NCI-H128 (cell line): ENCODE measurements around the gene PRC1.
"Not testable (repeated sequence)": the region's sequence is repeated elsewhere in the genome, so short reads cannot be mapped to it uniquely, and the experiment has no call there.

Experiments
- DNase-seq: peaks from one replicate; lab custom pipeline; 2025; ENCODE audit not compliant: unreplicated experiment; lab: John Stamatoyannopoulos, UW

The PRC1 gene

DNA sequence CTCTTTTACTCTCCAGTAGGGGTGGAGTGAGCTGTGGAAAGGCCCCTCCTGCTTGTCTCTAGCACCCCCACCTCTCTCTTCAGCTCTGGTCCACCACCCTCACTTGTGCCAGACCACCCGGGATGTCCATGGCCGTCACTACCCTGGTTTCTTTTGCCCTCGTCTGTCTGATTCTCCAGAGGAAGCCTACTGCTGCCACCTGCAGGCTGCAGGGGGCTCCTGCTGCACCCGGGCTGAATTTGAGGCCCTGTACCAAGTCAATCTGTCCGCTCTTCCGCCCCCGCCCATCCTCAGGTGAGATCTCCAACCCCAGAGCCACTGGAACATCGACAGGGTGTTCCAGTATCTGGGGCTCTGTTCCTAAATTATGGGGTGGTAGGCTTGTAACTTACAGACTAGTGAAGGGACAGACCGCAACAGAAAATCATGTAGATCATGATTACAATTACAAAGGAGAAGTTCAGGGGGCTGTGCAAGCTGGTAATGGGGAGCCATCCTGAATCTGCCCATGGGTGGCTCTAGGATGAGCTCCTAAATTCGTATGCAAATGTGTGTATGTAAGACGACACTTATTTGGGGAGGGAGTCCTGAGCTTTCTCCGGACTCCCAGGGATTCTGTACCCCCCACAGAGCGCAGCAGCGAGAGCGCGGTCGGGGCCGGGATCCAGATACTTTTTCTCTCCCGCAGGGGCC is 59.9 kb downstream of the PRC1 start:
- peak; percentile 69 for DNase-seq

DNA sequence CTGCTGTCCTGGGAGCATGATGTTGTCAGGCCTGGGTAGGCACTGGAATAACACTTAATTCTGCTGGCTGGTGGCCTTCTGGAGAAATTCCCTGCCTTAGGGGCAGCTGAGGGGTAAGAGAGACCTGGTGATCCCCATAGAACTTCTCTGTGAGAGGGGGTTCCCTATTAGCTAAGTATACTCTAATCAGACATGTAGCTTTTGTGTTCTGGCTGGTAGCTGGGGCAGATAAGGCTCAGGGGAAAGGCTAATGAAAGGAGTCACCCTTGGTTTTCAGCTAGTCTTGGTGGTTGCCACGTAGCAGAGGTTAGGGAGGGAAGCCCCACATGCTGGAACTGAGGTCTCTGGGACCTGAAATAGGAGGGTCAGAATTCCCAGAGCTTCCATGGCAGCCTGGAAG is 61.0 kb downstream of the PRC1 start:
- DNase-seq = no peak

DNA sequence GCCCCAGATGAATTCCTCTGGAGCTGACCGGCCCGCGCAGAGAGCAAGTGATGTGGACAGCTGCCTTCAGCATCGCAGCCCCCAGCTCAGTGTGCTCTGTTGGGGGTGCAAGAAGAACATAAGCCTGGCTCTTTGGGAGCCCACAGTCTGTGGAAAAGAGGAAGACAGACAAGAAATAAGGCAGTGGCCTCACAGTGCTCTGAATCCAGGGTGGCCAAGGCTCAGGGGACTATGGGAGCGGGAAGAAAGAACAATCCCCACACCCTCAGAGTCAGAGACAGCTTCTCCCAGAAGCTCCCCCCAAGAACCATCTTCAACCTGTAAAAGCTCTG is 61.7 kb downstream of the PRC1 start:
- no peak for DNase-seq

DNA sequence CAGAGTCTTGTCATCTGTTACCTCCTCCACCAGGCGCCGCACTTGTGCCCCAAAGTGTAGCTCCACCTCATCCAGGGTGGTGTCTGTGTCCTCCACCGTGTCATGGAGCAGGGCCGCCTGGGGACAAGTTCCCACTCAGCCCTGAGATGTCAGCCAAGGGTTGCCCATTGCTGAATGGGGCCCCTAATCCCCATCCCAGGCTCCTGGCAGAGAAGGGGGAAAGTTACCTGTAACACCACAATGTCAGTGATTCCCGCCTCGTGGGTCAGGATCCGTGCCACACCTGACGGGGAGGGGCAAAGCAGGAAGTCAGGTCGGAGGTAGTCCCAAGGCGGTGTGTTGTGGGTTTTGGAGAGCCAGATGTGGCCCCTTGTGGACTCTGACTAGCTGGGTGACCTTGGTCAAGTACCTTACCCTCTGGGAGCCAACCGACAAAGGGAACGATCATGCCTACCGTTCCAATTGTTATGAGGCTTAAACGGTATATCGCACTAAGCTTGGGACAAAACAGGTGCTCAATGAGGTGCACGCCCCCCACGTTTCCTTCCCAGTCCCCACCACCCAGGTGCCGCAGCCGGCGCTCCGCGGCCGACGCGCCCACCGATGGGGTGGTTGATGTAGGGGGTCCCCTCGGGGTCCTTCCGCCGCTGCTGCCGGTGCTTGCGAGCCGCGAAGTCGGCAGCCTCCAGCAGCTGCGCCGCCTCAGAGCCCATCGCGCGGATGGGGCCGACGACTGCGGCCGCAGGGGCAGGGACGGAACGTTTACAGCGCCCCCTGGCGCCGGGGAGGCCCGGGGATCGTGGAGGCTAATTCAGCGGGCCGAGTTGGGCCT is 62.3 kb downstream of the PRC1 start, which contains the start of gene HDDC3:
HDDC3 (minus strand) TSS at position 722 of the 832 bp plus-strand sequence; CDS start at position 713, 9 bp downstream.
- DNase-seq = peak; percentile 81

DNA sequence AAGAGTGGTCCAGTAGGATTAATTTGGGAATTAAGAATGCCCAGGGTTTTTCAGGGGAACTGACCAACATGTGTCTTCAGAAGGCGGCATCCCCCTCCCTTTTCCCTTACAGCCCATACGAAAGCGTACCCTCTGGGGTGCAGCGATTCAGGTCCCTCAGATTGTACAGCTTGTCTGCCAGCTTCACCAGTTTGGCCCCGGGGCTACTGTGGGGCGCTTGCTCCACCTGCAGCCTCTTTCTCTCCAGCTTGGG is 62.8 kb downstream of the PRC1 start:
- DNase-seq = no peak

DNA sequence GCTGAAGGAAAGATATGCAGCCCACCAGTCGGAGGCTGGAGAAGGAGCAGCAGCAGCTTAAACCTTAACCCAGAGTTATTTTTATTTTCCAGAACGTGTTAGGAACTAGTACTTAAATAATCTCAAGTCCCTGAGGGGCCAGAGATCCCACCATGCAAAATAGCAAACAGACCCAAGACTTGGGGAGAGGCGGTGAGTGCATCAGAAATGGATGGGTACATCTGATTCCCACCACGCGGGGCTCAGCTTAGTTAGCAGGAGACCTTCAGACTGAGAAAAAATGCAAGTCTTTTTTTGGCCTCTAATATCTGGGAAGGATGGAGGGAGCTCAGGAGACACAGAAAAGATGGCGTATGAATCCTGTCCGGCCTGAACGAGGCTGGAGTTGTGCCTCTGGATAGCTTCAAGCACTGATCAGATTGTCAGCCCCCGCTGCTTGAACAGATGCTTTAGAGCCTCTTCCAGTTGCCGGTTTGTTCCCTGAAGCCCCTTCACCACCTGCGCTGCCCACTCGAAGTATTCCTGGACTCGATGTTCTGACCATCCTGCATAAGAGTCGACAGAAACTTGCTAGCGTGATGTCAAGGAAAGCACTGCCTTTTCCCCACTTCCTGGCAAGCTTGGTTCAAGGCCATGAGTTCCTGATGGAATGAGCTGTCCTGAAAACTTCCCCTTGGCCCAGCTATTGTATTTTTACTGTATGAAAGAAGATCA is 63.3 kb downstream of the PRC1 start:
- no peak for DNase-seq

DNA sequence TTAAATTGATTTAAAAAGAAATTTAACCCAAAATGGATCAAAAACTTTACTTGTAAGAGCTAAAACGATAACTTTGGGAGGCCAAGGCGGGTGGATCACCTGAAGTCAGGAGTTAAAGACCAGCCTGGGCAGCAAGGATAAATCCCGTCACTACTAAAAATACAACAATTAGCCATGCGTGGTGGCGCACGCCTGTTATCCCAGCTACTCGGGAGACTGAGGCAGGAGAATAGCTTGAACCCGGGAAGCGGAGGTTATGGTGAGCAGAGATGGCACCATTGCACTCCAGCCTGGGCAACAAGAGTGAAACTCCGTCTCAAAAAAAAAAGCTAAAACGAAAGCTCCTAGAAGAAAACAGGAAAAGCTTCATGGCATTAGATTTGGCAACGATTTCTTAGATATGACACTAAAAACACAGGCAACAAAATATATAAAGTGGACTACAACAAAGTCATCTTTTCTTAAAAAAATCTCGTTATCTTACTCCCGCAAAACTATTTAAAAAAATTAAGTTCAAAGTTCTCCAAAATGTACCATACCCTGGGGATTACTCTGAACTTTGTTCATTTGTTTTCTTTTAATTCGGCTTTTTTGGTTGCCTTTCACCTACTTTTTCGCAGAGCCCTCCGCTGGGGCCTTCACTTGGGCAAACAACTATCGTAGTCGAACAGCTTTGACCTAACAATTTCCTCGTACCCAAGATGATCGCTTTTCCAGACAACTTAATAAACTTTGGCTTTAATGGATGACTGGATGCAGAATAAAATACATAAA is 64.9 kb downstream of the PRC1 start:
- DNase-seq = no peak

- not testable (repeated sequence) for DNase-seq
Observed at GRCh38 chr15:90928106-90928505, 66.2 kb downstream of the PRC1 start.

- not testable (repeated sequence) for DNase-seq
Observed at GRCh38 chr15:90926766-90927165, 67.6 kb downstream of the PRC1 start.

DNA sequence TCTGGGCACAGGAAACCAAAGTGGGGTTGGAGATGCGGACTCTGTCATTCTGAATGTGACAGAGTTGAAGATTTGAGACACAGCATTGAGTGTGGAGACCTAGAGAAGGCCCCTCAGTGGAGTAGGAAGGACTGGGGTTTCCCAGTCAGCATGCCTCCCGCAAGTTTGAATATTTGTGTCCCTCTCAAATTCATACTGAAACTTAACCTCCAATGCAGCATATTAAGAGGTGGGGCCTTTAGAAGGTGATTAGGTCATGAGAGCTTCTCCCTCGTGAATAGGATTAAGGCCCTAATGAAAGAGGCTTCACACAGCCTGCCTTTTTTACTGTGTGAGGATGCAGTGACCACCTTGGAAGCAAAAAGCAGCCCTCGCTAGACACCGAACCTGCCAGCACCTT is 70.0 kb downstream of the PRC1 start:
- no peak for DNase-seq

DNA sequence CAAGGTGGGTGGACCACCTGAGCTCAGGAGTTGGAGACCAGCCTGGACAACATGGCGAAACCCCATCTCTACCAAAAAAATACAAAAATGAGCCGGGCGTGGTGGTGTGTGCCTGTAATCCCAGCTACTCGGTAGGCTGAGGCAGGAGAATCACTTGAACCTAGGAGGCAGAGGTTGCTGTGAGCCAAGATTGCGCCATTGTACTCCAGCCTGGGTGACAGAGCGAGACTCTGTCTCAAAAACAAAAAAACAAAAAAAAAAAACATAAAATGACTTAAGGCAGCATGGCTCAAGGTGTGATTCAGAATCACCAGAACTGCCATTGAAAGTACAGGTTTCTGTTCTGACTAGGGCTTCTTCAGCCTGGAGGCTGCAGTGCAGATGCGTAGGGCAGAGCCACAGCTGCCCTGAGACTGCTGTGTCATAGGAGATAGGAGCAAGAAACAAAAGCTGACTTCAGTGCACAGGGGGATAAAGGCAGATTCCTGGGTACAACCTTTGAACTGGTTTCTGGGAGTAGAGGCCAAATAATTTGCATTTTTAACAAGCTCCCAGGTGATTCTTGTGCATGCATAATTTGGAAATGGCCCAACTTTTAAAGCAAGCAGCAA is 71.5 kb downstream of the PRC1 start:
- DNase-seq = not testable (repeated sequence)

GRCh38 chr15:90921887-90922286 is 72.4 kb downstream of the PRC1 start:
- DNase-seq = no peak

GRCh38 chr15:90918835-90919234 is 75.5 kb downstream of the PRC1 start:
- no peak for DNase-seq

- DNase-seq = no peak
Observed at GRCh38 chr15:90918034-90918788, 76.1 kb downstream of the PRC1 start.

DNA sequence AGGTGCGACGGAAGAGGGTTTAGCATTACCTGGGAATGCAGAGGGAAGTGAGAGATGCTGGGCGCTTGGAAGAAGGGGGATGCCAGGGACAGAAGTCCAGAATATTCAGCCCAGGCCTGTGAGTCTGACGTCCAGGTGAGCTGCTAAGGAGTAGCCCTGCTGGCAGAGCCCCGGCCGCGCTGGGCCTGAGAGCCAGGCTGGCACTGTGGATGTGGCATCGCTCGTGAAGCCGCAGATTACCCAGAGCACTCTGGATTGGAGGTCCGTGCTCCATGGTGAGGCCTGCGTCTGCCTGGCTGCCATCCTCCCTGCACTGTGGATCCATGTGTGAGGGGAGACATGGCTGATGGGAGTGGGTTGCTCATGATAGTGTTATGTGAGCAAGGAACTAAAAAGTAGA is 76.8 kb downstream of the PRC1 start:
- no peak for DNase-seq

- no peak for DNase-seq
Observed at GRCh38 chr15:90916461-90916860, 77.9 kb downstream of the PRC1 start.
